GM04503 (cell line): ENCODE data around the gene TECTB.
"Not testable (repeated sequence)": the region's sequence is repeated elsewhere in the genome, so short reads cannot be mapped to it uniquely, and the experiment has no call there.

ENCODE experiments used
- DNase-seq: peaks from one replicate; pipeline ENCODE4 v3.0.0-alpha.2; 2012; ENCODE audit warnings: low read depth

TECTB gene

GRCh38 chr10:112283100-112283499 is at the start of gene TECTB:
Gene TECTB, plus strand, starts transcription at chr10:112283400. Its CDS starts 335 bp downstream, at chr10:112283735.
- DNase-seq, result no peak

- DNase-seq, result no peak
Observed at GRCh38 chr10:112235141-112235540, 48.1 kb upstream of the TECTB start.

GRCh38 chr10:112235920-112236319 is 47.3 kb upstream of the TECTB start:
- DNase-seq, result no peak

DNA sequence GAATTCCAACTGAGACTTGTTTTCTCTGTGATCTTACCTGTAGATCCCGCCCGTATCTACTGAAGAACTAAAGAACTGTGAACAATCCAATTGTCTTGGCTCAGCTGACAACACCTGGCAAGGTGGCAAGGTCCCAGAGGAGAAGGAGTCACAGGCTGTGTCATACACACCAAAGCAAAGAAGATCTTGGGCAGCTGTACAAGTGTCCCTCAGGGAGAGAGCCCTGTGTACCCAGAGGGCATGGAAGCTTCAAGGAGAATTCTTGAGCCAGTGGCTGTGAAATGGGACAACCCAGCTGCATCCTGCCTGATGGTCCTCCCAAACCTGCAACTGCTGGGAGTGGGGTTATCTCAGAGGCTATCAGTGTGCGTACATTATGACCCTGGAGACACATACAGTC is 46.7 kb upstream of the TECTB start:
- DNase-seq, result no peak

DNA sequence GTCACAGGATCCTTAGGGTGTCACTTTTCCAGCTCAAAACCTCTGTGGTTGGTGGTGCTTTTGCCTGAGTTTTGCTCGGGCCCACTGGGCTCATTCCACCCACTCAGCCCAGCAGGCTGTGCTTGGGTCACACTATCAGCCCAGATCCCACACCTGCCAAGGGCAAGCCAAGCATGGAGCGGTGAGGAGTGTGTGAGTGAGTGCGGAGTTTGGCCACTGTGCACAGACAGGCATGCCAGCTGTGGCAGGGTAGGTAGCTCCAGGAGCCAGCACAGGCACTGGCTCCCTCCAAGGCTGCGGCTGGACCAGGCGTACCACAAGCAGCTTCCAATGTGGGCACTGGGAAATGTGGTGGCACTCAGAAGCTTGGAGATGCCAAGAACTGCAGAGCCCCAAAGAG is 43.9 kb upstream of the TECTB start:
- DNase-seq, result no peak

- DNase-seq, result no peak
Observed at GRCh38 chr10:112240441-112240840, 42.8 kb upstream of the TECTB start.

GRCh38 chr10:112241651-112242341 is 41.4 kb upstream of the TECTB start:
- DNase-seq, result no peak

DNA sequence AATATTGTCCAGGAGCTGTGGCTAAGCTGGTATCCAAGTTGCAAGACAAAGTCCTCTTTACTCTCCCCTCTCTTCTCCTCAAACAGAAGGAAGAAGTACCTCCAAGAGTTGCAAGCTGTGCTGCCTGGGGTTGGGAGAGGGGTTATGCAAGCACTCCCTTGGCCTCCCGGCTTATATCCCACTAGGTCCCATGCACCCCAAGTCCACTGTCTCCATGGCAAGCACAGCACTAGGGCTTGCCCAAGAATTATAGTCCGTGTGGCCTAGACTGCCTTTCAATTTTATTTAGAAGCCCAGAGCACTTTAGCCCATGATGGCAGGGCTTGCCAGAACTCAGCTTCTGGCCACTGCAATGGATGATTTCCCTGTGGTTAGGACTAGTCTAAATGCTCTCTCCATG is 40.4 kb upstream of the TECTB start:
- no peak for DNase-seq

DNA sequence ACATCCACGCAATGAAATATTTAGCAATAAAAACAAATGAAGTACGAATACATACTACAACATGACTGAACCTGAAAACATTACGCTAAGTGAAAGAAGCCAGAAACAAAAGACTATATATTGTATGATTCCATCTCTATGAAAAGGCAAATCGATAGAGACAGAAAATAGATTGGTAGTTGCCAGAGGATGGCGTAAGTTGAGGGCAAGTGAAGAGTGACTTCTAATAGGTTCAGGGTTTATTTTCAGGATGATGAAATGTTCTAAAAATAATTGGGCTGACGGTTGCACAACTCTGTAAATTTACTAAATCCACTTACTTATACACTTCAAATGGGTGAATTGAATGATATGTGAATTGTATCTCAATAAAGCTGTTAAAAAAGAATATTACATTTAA is 39.5 kb upstream of the TECTB start:
- DNase-seq, result no peak

GRCh38 chr10:112244197-112244596 is 39.0 kb upstream of the TECTB start:
- no peak for DNase-seq

DNA sequence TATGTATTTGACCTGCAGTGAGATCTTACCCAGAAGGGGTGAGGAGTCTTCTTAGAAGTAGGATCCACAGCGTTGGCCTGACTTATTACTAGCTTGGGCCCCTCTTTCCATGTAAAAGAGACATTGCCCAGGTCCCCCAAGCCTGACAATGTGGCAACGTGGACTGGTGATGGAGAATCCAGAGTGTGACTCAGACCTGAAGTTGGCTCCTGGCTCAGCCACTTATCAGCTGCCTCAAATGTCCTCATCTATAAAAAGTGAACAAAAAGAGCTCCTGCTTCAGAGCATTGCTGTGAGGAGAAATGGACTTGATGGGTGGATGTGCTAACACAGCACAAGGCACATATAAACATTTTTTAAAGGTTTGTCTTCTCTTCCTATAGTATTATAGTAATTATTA is 35.4 kb upstream of the TECTB start:
- DNase-seq, result no peak

GRCh38 chr10:112248584-112249295 is 34.5 kb upstream of the TECTB start:
- no peak for DNase-seq

- DNase-seq, result no peak
Observed at GRCh38 chr10:112249722-112250121, 33.5 kb upstream of the TECTB start.

DNA sequence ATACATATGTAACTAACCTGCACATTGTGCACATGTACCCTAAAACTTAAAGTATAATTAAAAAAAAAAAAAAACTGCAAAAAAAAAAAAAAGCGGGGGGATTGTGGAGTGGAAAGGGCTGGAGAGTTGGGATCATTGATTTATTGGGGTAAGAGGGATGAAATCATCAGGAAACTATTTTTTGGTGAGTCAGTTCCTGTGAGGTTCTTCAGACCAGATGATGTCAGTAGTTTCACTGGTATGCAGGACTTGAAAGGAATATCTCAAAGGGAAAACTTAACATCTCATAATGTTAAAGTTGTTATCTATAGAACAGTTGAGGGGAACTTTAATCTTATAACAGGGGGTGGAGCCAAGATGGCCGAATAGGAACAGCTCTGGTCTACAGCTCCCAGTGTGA is 32.6 kb upstream of the TECTB start:
- no peak for DNase-seq

DNA sequence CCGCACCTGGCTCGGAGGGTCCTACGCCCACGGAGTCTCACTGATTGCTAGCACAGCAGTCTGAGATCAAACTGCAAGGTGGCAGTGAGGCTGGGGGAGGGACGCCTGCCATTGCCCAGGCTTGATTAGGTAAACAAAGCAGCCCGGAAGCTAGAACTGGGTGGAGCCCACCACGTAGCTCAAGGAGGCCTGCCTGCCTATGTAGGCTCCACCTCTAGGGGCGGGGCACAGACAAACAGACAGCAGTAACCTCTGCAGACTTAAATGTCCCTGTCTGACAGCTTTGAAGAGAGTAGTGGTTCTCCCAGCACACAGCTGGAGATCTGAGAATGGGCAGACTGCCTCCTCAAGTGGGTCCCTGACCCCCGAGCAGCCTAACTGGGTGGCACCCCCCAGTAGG is 32.0 kb upstream of the TECTB start:
- DNase-seq, result not testable (repeated sequence)

GRCh38 chr10:112258407-112258806 is 24.8 kb upstream of the TECTB start:
- DNase-seq, result no peak

GRCh38 chr10:112259688-112260087 is 23.5 kb upstream of the TECTB start:
- DNase-seq, result no peak

- no peak for DNase-seq
Observed at GRCh38 chr10:112260831-112261230, 22.4 kb upstream of the TECTB start.

DNA sequence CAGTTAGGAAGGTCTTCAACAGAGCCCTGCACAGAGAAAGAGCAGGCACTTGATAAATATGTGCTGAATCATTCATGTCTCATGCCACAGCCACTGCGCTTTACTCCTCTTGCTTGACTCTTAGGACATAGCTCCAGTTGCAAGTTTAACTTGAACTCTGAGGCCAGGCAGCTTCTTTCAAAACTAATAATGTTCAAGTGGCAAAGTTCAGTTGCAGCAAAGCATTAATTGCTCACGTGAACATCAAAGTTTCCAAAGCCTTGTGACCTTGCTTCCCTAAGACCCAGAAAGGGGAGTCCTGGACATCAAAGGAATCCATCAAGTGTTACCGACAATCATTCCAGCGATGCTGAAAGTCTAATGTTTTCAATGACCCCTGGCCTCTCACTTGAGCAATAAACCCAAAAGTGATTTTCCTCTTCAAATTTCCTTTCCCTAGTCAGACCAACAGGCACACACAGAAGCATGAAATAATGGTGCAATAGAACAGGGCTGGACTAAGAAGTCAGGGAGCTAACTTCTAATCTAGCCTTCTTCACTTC is 21.8 kb upstream of the TECTB start:
- peak; percentile 43 for DNase-seq

- DNase-seq, result no peak
Observed at GRCh38 chr10:112262546-112262945, 20.7 kb upstream of the TECTB start.

GRCh38 chr10:112265745-112266144 is 17.5 kb upstream of the TECTB start:
- DNase-seq, result no peak

DNA sequence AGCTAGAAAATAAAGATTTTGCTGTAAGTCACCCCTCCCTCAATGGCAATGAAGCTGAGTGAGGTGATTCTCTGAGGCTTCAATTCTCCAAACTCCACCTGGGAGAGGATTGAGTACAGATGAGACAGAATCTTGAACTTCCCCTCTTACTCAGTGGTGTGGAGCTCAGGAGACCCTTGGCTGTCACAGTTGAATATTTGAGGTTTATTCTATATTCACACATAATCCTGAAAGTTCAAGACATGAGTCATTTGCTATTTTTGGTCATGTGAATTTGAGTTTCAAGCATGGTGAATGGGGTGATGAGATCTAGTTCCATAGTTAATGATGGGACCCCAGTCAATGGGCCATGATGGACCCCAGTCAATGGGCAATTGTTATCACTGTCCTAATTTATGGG is 13.9 kb upstream of the TECTB start:
- DNase-seq, result no peak

GRCh38 chr10:112271982-112272381 is 11.2 kb upstream of the TECTB start:
- DNase-seq, result peak; percentile 77

DNA sequence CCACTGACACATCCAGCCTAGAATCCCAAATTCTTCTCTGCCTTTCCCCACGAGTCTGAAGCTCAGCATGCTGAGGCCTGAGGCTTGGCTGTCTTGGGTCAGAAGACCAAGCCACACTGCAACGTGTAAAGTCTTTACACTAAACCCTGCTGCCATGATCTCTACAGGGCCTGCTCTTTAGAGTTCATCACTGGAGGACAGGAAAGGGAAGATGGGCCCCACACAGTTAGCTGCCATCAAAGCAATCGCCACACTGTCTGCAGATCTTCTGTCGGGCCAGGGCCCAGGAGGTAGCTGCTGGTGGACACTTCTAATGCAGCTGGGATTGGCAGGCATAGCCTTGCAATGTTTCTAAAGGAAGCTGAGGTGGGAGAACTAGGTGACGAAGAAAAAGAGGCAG is 8.4 kb upstream of the TECTB start:
- no peak for DNase-seq
